Upper lobe of left lung (tissue), 6 donors: ENCODE results near the gene LYPD6. TPM values are rescaled to one million over a fixed set of nuclear protein-coding genes. Genes with fewer than 3 reads are reported as not detected.

Source experiments
- ATAC-seq, 2 donors: fragments of 200-7000 bp; cut with Tn5 transposase; one replicate each; pipeline ENCODE4 v1.9.1; 2022; ENCODE audit warnings: mild to moderate bottlenecking in 2 of 2, moderate library complexity in 2 of 2; ENCODE audit not compliant: low FRiP score in 2 of 2
- DNase-seq, 2 donors: peaks; one replicate each; pipeline ENCODE4 v3.0.0-alpha.2; 2019 to 2020
- H3K27ac ChIP-seq, 4 donors: fragments of 200-600 bp; sonication (generic); one replicate each; pipeline ENCODE4 v1.5.1; 2016 to 2019
- H3K27me3 ChIP-seq, 4 donors: fragments of 200-600 bp; sonication (generic); one replicate each; pipeline ENCODE4 v1.5.1; 2017 to 2019
- H3K36me3 ChIP-seq, 4 donors: fragments of 200-600 bp; sonication (generic); one replicate each; pipeline ENCODE4 v1.5.1; 2016 to 2019
- H3K4me1 ChIP-seq, 4 donors: fragments of 200-600 bp; sonication (generic); one replicate each; pipeline ENCODE4 v1.5.1; 2018 to 2019
- H3K4me3 ChIP-seq, 4 donors: fragments of 200-600 bp; sonication (generic); one replicate each; pipeline ENCODE4 v1.5.1; 2017 to 2019; ENCODE audit warnings: mild to moderate bottlenecking in 2 of 4, moderate library complexity in 1 of 4
- H3K9me3 ChIP-seq, 4 donors: fragments of 200-600 bp; sonication (generic); one replicate each; pipeline ENCODE4 v1.5.1; 2018 to 2019
- EP300 ChIP-seq, 4 donors: sonication (generic); formaldehyde crosslinking; IDR thresholded peaks; one replicate each; pipeline ENCODE4 v1.5.1; 2017; ENCODE audit warnings: antibody characterized with exemption in 4 of 4, control low read depth in 2 of 4
- POLR2A ChIP-seq, 4 donors: fragments of 450-650 bp; IDR thresholded peaks; one replicate each; pipeline ENCODE4 v1.5.1; 2016 to 2017; ENCODE audit warnings: antibody characterized with exemption in 4 of 4, mild to moderate bottlenecking in 2 of 4
- POLR2AphosphoS5 ChIP-seq, 2 donors: sonication (generic); formaldehyde crosslinking; IDR thresholded peaks; one replicate each; pipeline ENCODE4 v1.5.1; 2017; ENCODE audit warnings: antibody characterized with exemption in 2 of 2
- WGBS, 2 donors: methylation state at CpG; one replicate each; pipeline ENCODE4 v1.1.5; 2017 to 2018; 5-methylcytosine and 5-hydroxymethylcytosine counted together
- total RNA-seq, 6 donors: library from RNA; depleted of rRNA in 4 of 6; stranded (reverse); fragments of >200 nt in 4 of 6; gene quantifications; one replicate each; pipeline versions ENCODE4 v1.1.0 to v1.2.1, GENCODE V29; 2016 to 2021
- TF ChIP-seq, protein P1 (sequence below), 6 experiments: fragments of 450-650 bp in 4 of 6; fragments of 200-600 bp in 2 of 6; sonication (generic) in 2 of 6; IDR thresholded peaks; one replicate each; pipeline ENCODE4 v1.5.1; 2016 to 2019; ENCODE audit warnings: antibody characterized with exemption in 6 of 6
- donor health status: DM: no; HTN: no; CAD: no; lungs with moderate emphysema.
- donor health status: DM: no; HTN: yes; CAD: no; lungs with severe emphysema.

The LYPD6 gene
- total RNA-seq, 6 donors from 2014 or later, result 0.09 to 0.89 (median 0.33) TPM; not detected in 1

GRCh38 chr2:149332364-149332763 lies 2.0 kb downstream of the LYPD6 start:
- TF ChIP-seq EP300 (IDR thresholded peaks at IDR 0.05) (no peak), POLR2AphosphoS5 (IDR thresholded peaks at IDR 0.05) (no peak), POLR2A (IDR thresholded peaks at IDR 0.05) (no peak)
- TF ChIP-seq, protein P1, sequence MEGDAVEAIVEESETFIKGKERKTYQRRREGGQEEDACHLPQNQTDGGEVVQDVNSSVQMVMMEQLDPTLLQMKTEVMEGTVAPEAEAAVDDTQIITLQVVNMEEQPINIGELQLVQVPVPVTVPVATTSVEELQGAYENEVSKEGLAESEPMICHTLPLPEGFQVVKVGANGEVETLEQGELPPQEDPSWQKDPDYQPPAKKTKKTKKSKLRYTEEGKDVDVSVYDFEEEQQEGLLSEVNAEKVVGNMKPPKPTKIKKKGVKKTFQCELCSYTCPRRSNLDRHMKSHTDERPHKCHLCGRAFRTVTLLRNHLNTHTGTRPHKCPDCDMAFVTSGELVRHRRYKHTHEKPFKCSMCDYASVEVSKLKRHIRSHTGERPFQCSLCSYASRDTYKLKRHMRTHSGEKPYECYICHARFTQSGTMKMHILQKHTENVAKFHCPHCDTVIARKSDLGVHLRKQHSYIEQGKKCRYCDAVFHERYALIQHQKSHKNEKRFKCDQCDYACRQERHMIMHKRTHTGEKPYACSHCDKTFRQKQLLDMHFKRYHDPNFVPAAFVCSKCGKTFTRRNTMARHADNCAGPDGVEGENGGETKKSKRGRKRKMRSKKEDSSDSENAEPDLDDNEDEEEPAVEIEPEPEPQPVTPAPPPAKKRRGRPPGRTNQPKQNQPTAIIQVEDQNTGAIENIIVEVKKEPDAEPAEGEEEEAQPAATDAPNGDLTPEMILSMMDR (IDR thresholded peaks at IDR 0.05), result no peak
- no peaks in the 10 kb centered on the region for H3K36me3 ChIP-seq
- 60 to 71% methylated on average over 2 of the region's 2 CpGs for WGBS, 2 donors
- no peak overlapping the region for H3K4me3 ChIP-seq
- peaks cover 7 to 21% (median 15%) of the 10 kb centered on the region in 4 donors for H3K4me1 ChIP-seq
- no peaks in the 10 kb centered on the region for H3K9me3 ChIP-seq
- no peak overlapping the region for H3K27ac ChIP-seq
- H3K27me3 ChIP-seq, result peaks cover 0 to 22% (median 10%) of the 10 kb centered on the region in 4 donors
- ATAC-seq (no peak), DNase-seq (no peak)

GRCh38 chr2:149333636-149334035 lies 3.2 kb downstream of the LYPD6 start:
- DNase-seq (no peak), ATAC-seq (no peak)
- TF ChIP-seq, protein P1 (IDR thresholded peaks at IDR 0.05), result no peak
- no peak for TF ChIP-seq EP300 (IDR thresholded peaks at IDR 0.05)
- TF ChIP-seq POLR2A (IDR thresholded peaks at IDR 0.05), result no peak
- TF ChIP-seq POLR2AphosphoS5 (IDR thresholded peaks at IDR 0.05), result no peak
- Histone ChIP-seq H3K4me1 (peaks cover 7 to 21% (median 15%) of the 10 kb centered on the region in 4 donors), H3K4me3 (no peak overlapping the region), H3K27me3 (peaks cover 0 to 22% (median 10%) of the 10 kb centered on the region in 4 donors), H3K27ac (no peak overlapping the region), H3K36me3 (no peaks in the 10 kb centered on the region), H3K9me3 (no peaks in the 10 kb centered on the region)
- 81 to 85% methylated on average over 3 of the region's 3 CpGs for WGBS, 2 donors

- ATAC-seq (no peak), DNase-seq (no peak)
- whole genome bisulfite sequencing, 2 donors, result 78 to 95% methylated on average over 2 of the region's 2 CpGs
- H3K4me3 ChIP-seq, result no peak overlapping the region
- no peaks in the 10 kb centered on the region for H3K9me3 ChIP-seq
- H3K4me1 ChIP-seq, result peaks cover 7 to 20% (median 15%) of the 10 kb centered on the region in 4 donors
- H3K27me3 ChIP-seq, result peaks cover 0 to 22% (median 10%) of the 10 kb centered on the region in 4 donors
- no peak overlapping the region for H3K27ac ChIP-seq
- H3K36me3 ChIP-seq, result no peaks in the 10 kb centered on the region
- no peak for TF ChIP-seq POLR2A (IDR thresholded peaks at IDR 0.05)
- TF ChIP-seq POLR2AphosphoS5 (IDR thresholded peaks at IDR 0.05), result no peak
These were observed 3.8 kb downstream of the LYPD6 start for GRCh38 chr2:149334156-149334555.

- WGBS, 2 donors, result 76 to 85% methylated on average over 2 of the region's 2 CpGs
- no peak for ATAC-seq
- TF ChIP-seq POLR2A (IDR thresholded peaks at IDR 0.05) (no peak), POLR2AphosphoS5 (IDR thresholded peaks at IDR 0.05) (no peak), EP300 (IDR thresholded peaks at IDR 0.05) (no peak)
- TF ChIP-seq, protein P1 (IDR thresholded peaks at IDR 0.05), result no peak
- H3K27me3 ChIP-seq, result no peaks in the 10 kb centered on the region
- H3K4me3 ChIP-seq, result no peak overlapping the region
- no peaks in the 10 kb centered on the region for H3K36me3 ChIP-seq
- H3K4me1 ChIP-seq, result no peaks in the 10 kb centered on the region
- no peak for DNase-seq
- no peaks in the 10 kb centered on the region for H3K9me3 ChIP-seq
- H3K27ac ChIP-seq, result no peak overlapping the region
These were observed 8.9 kb downstream of the LYPD6 start for GRCh38 chr2:149339324-149339723.

- no peak for DNase-seq
- no peak overlapping the region for H3K4me3 ChIP-seq
- no peak for ATAC-seq
- no peak overlapping the region for H3K27ac ChIP-seq
- no peak for TF ChIP-seq EP300 (IDR thresholded peaks at IDR 0.05)
- TF ChIP-seq POLR2A (IDR thresholded peaks at IDR 0.05), result no peak
- no peak for TF ChIP-seq POLR2AphosphoS5 (IDR thresholded peaks at IDR 0.05)
- TF ChIP-seq, protein P1 (IDR thresholded peaks at IDR 0.05), result no peak
- no peaks in the 10 kb centered on the region for H3K9me3 ChIP-seq
- H3K4me1 ChIP-seq, result no peaks in the 10 kb centered on the region
- H3K36me3 ChIP-seq, result no peaks in the 10 kb centered on the region
- H3K27me3 ChIP-seq, result no peaks in the 10 kb centered on the region
- WGBS, 2 donors, result 50 to 58% methylated on average over 1 of the region's 1 CpG
These were observed 12.1 kb downstream of the LYPD6 start for GRCh38 chr2:149342509-149342908.
